ENCODE data around the gene ZNF385D. TPM values are rescaled to one million over a fixed set of nuclear protein-coding genes. Genes with fewer than 3 reads are reported as not detected.
"Not testable (repeated sequence)": the region's sequence is repeated elsewhere in the genome, so short reads cannot be mapped to it uniquely, and the experiment has no call there.

ZNF385D gene
- total RNA-seq, 1 donor from 2014 or later, result under 0.01 TPM

- no peak for DNase-seq (ENCODE audit: low read depth)
- no peak for TF ChIP-seq CTCF (conservative IDR thresholded peaks at IDR 0.05; ENCODE audit: low read depth, low read length)
- H3K4me3 ChIP-seq (ENCODE audit: low read depth, low read length), result no peak overlapping the region
These were observed 360.2 kb downstream of the ZNF385D start for GRCh38 chr3:21390856-21391255.

GRCh38 chr3:21390136-21390535 lies 360.9 kb downstream of the ZNF385D start:
- H3K4me3 ChIP-seq (ENCODE audit: low read depth, low read length), result no peak overlapping the region
- DNase-seq (ENCODE audit: low read depth), result no peak
- no peak for TF ChIP-seq CTCF (conservative IDR thresholded peaks at IDR 0.05; ENCODE audit: low read depth, low read length)

- H3K4me3 ChIP-seq (ENCODE audit: low read depth, low read length); DNase-seq (ENCODE audit: low read depth): not testable (repeated sequence)
These were observed 363.7 kb downstream of the ZNF385D start for GRCh38 chr3:21387142-21387826.

GRCh38 chr3:21378036-21378435 lies 373.0 kb downstream of the ZNF385D start:
- not testable (repeated sequence) for H3K4me3 ChIP-seq (ENCODE audit: low read depth, low read length); DNase-seq (ENCODE audit: low read depth)

GRCh38 chr3:21377071-21377769 lies 373.8 kb downstream of the ZNF385D start:
- no peak for TF ChIP-seq CTCF (conservative IDR thresholded peaks at IDR 0.05; ENCODE audit: low read depth, low read length)
- H3K4me3 ChIP-seq (ENCODE audit: low read depth, low read length), result no peak overlapping the region
- peak; percentile 37 for DNase-seq (ENCODE audit: low read depth)

- no peak for DNase-seq (ENCODE audit: low read depth)
- TF ChIP-seq CTCF (conservative IDR thresholded peaks at IDR 0.05; ENCODE audit: low read depth, low read length), result no peak
- no peak overlapping the region for H3K4me3 ChIP-seq (ENCODE audit: low read depth, low read length)
These were observed 378.7 kb downstream of the ZNF385D start for GRCh38 chr3:21372316-21372715.
